Measurements from ENCODE around the gene CBX1.

The CBX1 gene

GRCh38 chr17:48101012-48101720, at the start of gene CBX1:
Gene CBX1, minus strand, starts transcription at chr17:48101478. Its CDS starts 24,474 bp downstream, at chr17:48077004.
- DNase-seq = peak; percentile 98

- no peak for DNase-seq
Measured at GRCh38 chr17:48150597-48151001, 49.3 kb upstream of the CBX1 start.

GRCh38 chr17:48149787-48150463, 48.6 kb upstream of the CBX1 start:
- DNase-seq = no peak

- no peak for DNase-seq
Measured at GRCh38 chr17:48148854-48149786, 47.8 kb upstream of the CBX1 start.

GRCh38 chr17:48148029-48148770, 46.9 kb upstream of the CBX1 start:
- peak; percentile 52 for DNase-seq

GRCh38 chr17:48144976-48145798, 43.9 kb upstream of the CBX1 start:
- no peak for DNase-seq

- DNase-seq = no peak
Measured at GRCh38 chr17:48144231-48144630, 43.0 kb upstream of the CBX1 start.

GRCh38 chr17:48143629-48144028, 42.4 kb upstream of the CBX1 start:
- no peak for DNase-seq

- DNase-seq = peak; percentile 53
Measured at GRCh38 chr17:48139944-48140343, 38.7 kb upstream of the CBX1 start.

GRCh38 chr17:48137656-48138055, 36.4 kb upstream of the CBX1 start:
- no peak for DNase-seq

GRCh38 chr17:48134912-48135480, 33.7 kb upstream of the CBX1 start:
- peak; percentile 32 for DNase-seq

- no peak for DNase-seq
Measured at GRCh38 chr17:48132385-48132784, 31.1 kb upstream of the CBX1 start.

GRCh38 chr17:48131216-48131824, 30.0 kb upstream of the CBX1 start:
- DNase-seq = peak; percentile 84

- no peak for DNase-seq
Measured at GRCh38 chr17:48129981-48130380, 28.7 kb upstream of the CBX1 start.

- DNase-seq = no peak
Measured at GRCh38 chr17:48128400-48128799, 27.1 kb upstream of the CBX1 start.

- no peak for DNase-seq
Measured at GRCh38 chr17:48127371-48128051, 26.2 kb upstream of the CBX1 start.

- DNase-seq = no peak
Measured at GRCh38 chr17:48126532-48126850, 25.2 kb upstream of the CBX1 start.

- no peak for DNase-seq
Measured at GRCh38 chr17:48125829-48126531, 24.7 kb upstream of the CBX1 start.

- DNase-seq = no peak
Measured at GRCh38 chr17:48123776-48124388, 22.6 kb upstream of the CBX1 start.

Data from hematopoietic multipotent progenitor cell treated with erythropoietin and hydrocortisone succinate and interleukin-3 and kit ligand, for 4 days (in vitro differentiated cells).